Osteocyte (in vitro differentiated cells): Measurements from ENCODE around the gene NPPA. TPM values are rescaled to one million over a fixed set of nuclear protein-coding genes. Genes with fewer than 3 reads are reported as not detected.

ENCODE experiments used
- DNase-seq: peaks from one replicate; pipeline ENCODE4 v3.0.0; 2021; ENCODE audit warnings: mixed read lengths; ENCODE audit not compliant: unreplicated experiment; ENCODE audit errors: extremely low spot score
- H3K27ac Mint-ChIP-seq: one replicate; pipeline ENCODE4 v1.8.0; 2021; ENCODE audit warnings: mild to moderate bottlenecking, mixed read lengths; ENCODE audit not compliant: unreplicated experiment
- H3K27me3 Mint-ChIP-seq: one replicate; pipeline ENCODE4 v1.8.0; 2021; ENCODE audit warnings: mixed read lengths; ENCODE audit not compliant: unreplicated experiment
- H3K36me3 Mint-ChIP-seq: one replicate; pipeline ENCODE4 v1.8.0; 2021; ENCODE audit warnings: mixed read lengths; ENCODE audit not compliant: unreplicated experiment
- H3K4me1 Mint-ChIP-seq: one replicate; pipeline ENCODE4 v1.8.0; 2021; ENCODE audit warnings: mixed read lengths; ENCODE audit not compliant: unreplicated experiment
- H3K4me3 Mint-ChIP-seq: one replicate; pipeline ENCODE4 v1.8.0; 2021; ENCODE audit warnings: mild to moderate bottlenecking, moderate library complexity, mixed read lengths; ENCODE audit not compliant: unreplicated experiment
- H3K9me3 Mint-ChIP-seq: one replicate; pipeline ENCODE4 v1.8.0; 2021; ENCODE audit warnings: mixed read lengths; ENCODE audit not compliant: unreplicated experiment
- total RNA-seq: library from RNA; stranded (reverse); gene quantifications from 2 replicates; pipeline ENCODE4 v1.2.1, GENCODE V29; 2021
- TF ChIP-seq, protein P1 (sequence below): fragments of 200-600 bp; sonication (generic); IDR thresholded peaks from 2 replicates; pipeline ENCODE4 v1.5.0; 2021; ENCODE audit warnings: antibody characterized with exemption, mild to moderate bottlenecking, moderate library complexity

NPPA gene
- total RNA-seq, 1 donor from 2014 or later, result not detected

DNA sequence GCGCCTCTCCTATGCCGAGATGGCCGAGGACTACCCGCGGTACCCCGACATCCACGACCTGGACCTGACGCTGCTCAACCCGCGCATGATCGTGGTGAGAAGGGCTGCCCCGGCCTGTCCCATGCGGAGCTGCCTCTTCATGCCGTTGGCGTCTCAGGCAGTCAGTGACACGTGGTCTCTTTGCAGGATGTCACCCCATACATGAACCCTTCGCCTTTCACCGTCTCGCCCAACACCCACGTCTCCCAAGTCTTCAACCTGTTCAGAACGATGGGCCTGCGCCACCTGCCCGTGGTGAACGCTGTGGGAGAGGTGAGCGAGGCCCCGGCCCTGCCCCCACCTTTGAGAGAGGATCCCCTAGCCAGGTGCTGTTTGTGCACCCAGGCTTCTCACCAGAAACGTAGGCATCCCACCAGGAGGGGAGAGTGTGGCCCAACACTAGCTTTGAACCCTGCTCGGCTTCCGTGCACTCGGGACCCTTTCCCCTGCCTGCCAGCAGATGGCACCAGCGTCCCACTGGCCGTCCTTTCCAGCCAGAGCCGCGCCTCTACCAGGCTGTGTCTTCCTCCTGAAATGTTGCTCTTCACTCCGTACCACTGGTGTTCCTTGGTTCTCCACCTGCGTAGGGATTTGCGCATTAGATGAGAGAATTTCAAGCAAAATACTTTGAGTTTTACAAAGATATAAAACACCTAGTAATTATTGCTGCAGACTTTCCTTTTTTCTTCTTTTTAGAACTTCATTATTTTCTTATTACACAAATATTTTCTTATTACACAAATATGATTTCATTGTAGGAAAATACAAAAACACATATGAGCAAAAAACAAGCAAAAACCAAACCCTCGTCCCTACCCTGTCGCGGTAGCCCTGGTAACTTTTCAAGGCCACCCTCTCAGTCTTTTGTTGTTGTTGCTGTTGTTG lies 9.0 kb downstream of the NPPA start:
- H3K4me1 Mint-ChIP-seq, result peaks cover 19% of the 10 kb centered on the region
- H3K36me3 Mint-ChIP-seq, result peaks cover 41% of the 10 kb centered on the region
- TF ChIP-seq, protein P1, sequence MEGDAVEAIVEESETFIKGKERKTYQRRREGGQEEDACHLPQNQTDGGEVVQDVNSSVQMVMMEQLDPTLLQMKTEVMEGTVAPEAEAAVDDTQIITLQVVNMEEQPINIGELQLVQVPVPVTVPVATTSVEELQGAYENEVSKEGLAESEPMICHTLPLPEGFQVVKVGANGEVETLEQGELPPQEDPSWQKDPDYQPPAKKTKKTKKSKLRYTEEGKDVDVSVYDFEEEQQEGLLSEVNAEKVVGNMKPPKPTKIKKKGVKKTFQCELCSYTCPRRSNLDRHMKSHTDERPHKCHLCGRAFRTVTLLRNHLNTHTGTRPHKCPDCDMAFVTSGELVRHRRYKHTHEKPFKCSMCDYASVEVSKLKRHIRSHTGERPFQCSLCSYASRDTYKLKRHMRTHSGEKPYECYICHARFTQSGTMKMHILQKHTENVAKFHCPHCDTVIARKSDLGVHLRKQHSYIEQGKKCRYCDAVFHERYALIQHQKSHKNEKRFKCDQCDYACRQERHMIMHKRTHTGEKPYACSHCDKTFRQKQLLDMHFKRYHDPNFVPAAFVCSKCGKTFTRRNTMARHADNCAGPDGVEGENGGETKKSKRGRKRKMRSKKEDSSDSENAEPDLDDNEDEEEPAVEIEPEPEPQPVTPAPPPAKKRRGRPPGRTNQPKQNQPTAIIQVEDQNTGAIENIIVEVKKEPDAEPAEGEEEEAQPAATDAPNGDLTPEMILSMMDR, result peak; percentile 98
- no peak overlapping the region for H3K27ac Mint-ChIP-seq
- H3K4me3 Mint-ChIP-seq, result no peak overlapping the region
- no peaks in the 10 kb centered on the region for H3K27me3 Mint-ChIP-seq
- peak; percentile 90 for DNase-seq
- no peaks in the 10 kb centered on the region for H3K9me3 Mint-ChIP-seq

- Mint-ChIP-seq H3K27ac (no peak overlapping the region), H3K4me1 (peaks cover 19% of the 10 kb centered on the region), H3K9me3 (no peaks in the 10 kb centered on the region), H3K27me3 (no peaks in the 10 kb centered on the region), H3K36me3 (peaks cover 42% of the 10 kb centered on the region), H3K4me3 (no peak overlapping the region)
- TF ChIP-seq, protein P1, result no peak
- no peak for DNase-seq
These were observed 9.7 kb downstream of the NPPA start for GRCh38 chr1:11837767-11838348.

DNA sequence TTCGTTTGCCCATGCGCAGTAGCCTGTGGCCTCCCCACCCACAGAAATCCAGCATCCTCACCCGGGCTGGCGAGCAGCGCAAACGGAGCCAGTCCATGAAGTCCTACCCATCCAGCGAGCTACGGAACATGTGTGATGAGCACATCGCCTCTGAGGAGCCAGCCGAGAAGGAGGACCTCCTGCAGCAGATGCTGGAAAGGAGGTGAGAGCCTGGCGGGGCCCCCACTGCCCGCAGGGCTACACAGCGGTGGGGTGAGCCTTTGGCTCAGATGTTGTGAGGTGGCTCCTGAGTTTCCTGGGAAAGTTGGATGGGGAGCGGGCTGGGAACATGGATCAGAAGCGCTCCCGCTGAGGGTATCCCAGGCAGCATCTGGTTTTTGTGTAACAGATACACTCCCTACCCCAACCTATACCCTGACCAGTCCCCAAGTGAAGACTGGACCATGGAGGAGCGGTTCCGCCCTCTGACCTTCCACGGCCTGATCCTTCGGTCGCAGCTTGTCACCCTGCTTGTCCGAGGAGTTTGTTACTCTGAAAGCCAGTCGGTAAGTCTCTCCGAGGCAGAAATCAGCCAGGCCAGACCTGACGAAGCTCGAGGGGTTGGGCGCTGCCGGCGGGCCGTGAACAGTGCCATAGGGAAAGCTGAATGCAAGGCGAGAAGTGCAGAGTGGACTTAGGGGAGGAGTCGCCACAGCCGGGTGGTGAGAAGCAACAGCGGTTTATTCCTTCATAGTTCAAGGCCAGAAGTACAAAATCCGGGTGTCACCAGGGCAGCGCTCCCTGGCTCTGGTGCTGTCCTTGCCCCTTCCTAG lies 10.4 kb downstream of the NPPA start:
- Mint-ChIP-seq H3K4me1 (peaks cover 13% of the 10 kb centered on the region), H3K36me3 (peaks cover 43% of the 10 kb centered on the region), H3K27me3 (no peaks in the 10 kb centered on the region), H3K27ac (no peak overlapping the region), H3K4me3 (no peak overlapping the region), H3K9me3 (no peaks in the 10 kb centered on the region)
- TF ChIP-seq, protein P1, result no peak
- no peak for DNase-seq

- no peaks in the 10 kb centered on the region for H3K9me3 Mint-ChIP-seq
These were observed 11.9 kb downstream of the NPPA start for GRCh38 chr1:11835441-11836225.

More at GRCh38 chr1:11835441-11836225, 11.9 kb downstream of the NPPA start:
- peaks cover 3% of the 10 kb centered on the region for H3K4me1 Mint-ChIP-seq
- H3K4me3 Mint-ChIP-seq, result no peak overlapping the region
- TF ChIP-seq, protein P1, result no peak
- H3K36me3 Mint-ChIP-seq, result peaks cover 32% of the 10 kb centered on the region
- DNase-seq, result no peak
- H3K27me3 Mint-ChIP-seq, result no peaks in the 10 kb centered on the region
- H3K27ac Mint-ChIP-seq, result no peak overlapping the region
